Right lobe of liver (tissue), 6 donors: ENCODE results near the gene RPS6KA2. TPM values are rescaled to one million over a fixed set of nuclear protein-coding genes. Genes with fewer than 3 reads are reported as not detected.

Experiments used
- ATAC-seq, 4 donors: fragments of 200-7000 bp; cut with Tn5 transposase; one replicate each; pipeline ENCODE4 v1.9.1; 2020; ENCODE audit warnings: mild to moderate bottlenecking in 4 of 4, moderate library complexity in 4 of 4
- DNase-seq, 3 donors: peaks; one replicate each; pipeline ENCODE4 v3.0.0-alpha.2; 2020
- H3K27ac ChIP-seq, 3 donors: fragments of 200-600 bp; one replicate each; pipeline ENCODE4 v1.8.0; 2022
- H3K27me3 ChIP-seq, 2 donors: fragments of 200-600 bp; one replicate each; pipeline ENCODE4 v1.8.0; 2022
- H3K36me3 ChIP-seq, 4 donors: fragments of 200-600 bp; sonication (generic) in 1 of 4; one replicate each; pipeline versions ENCODE4 v1.5.1 to v1.8.0; 2017 to 2022; ENCODE audit warnings: control low read depth in 1 of 4
- H3K4me1 ChIP-seq, 4 donors: fragments of 200-600 bp; sonication (generic) in 1 of 4; one replicate each; pipeline versions ENCODE4 v1.5.1 to v1.8.0; 2017 to 2022; ENCODE audit warnings: control low read depth in 1 of 4
- H3K4me3 ChIP-seq, 3 donors: fragments of 200-600 bp; one replicate each; pipeline ENCODE4 v1.8.0; 2022
- H3K9me3 ChIP-seq, 4 donors: fragments of 200-600 bp; sonication (generic) in 1 of 4; one replicate each; pipeline versions ENCODE4 v1.5.1 to v1.8.0; 2017 to 2022; ENCODE audit warnings: control low read depth in 1 of 4
- CTCF ChIP-seq, 4 donors: fragments of 200-600 bp in 3 of 4; fragments of 450-650 bp in 1 of 4; IDR thresholded peaks; one replicate each; pipeline versions ENCODE4 v1.5.1 to v1.8.0; 2016 to 2022; ENCODE audit warnings: antibody characterized with exemption in 4 of 4, mild to moderate bottlenecking in 2 of 4
- POLR2A ChIP-seq: fragments of 450-650 bp; IDR thresholded peaks from one replicate; pipeline ENCODE4 v1.6.1; 2017; ENCODE audit warnings: antibody characterized with exemption, mild to moderate bottlenecking
- WGBS: methylation state at CpG from one replicate; pipeline ENCODE4 v1.1.6; 2018; ENCODE audit warnings: low coverage, low lambda C conversion rate; ENCODE audit not compliant: insufficient coverage; ENCODE audit errors: missing lambda C conversion rate; 5-methylcytosine and 5-hydroxymethylcytosine counted together
- intact Hi-C, 2 donors: fragments of 100-400 bp; cut with DNase I; formaldehyde crosslinking; loops; one replicate each; pipeline versions ENCODE4 v1.11.2 to v1.14.1; 2022
- total RNA-seq, 6 experiments: library from RNA; depleted of rRNA in 2 of 6; stranded (reverse); fragments of >200 nt in 2 of 6; fragmentation: NEBNext Ultra II Directional in 3 of 6; extraction: Animal tissue kit (Norgen Biotek cat#: 25700) in 3 of 6; gene quantifications; one replicate each; pipeline versions ENCODE4 v1.1.0 to v1.2.4, GENCODE V29; 2016 to 2023
- donor health status: DM: no; HTN: yes; CAD: no.
- donor health status: DM: no; HTN: no; CAD: no.
- donor health status: DM: no; HTN: no; CAD: no.
- donor health status: DM: no; HTN: yes; CAD: no.
- donor health status: DM: no; HTN: yes; CAD: no.

Gene RPS6KA2
- total RNA-seq, 6 experiments from 2014 or later, result 6.4 to 18.1 (median 11.1) TPM

GRCh38 chr6:166525567-166525966 is 101.5 kb downstream of the RPS6KA2 start:
- no peak for DNase-seq
- Histone ChIP-seq H3K4me3 (no peak overlapping the region), H3K27ac (no peak overlapping the region), H3K27me3 (no peaks in the 10 kb centered on the region), H3K9me3 (no peaks in the 10 kb centered on the region), H3K4me1 (no peaks in the 10 kb centered on the region), H3K36me3 (no peaks in the 10 kb centered on the region)
- no peak for ATAC-seq
- WGBS, result 94% methylated on average over 8 of the region's 9 CpGs
- intact Hi-C loops, result no loop called here
- TF ChIP-seq CTCF (IDR thresholded peaks at IDR 0.05) (no peak), POLR2A (no peak)

GRCh38 chr6:166523782-166524559 is 103.1 kb downstream of the RPS6KA2 start:
- no peak overlapping the region for H3K27ac ChIP-seq
- TF ChIP-seq POLR2A, result no peak
- TF ChIP-seq CTCF (IDR thresholded peaks at IDR 0.05), result no peak
- DNase-seq, result no peak
- no peaks in the 10 kb centered on the region for H3K4me1 ChIP-seq
- H3K9me3 ChIP-seq, result no peaks in the 10 kb centered on the region
- no peaks in the 10 kb centered on the region for H3K36me3 ChIP-seq
- no peaks in the 10 kb centered on the region for H3K27me3 ChIP-seq
- 70% methylated on average over 5 of the region's 16 CpGs for WGBS
- H3K4me3 ChIP-seq, result no peak overlapping the region
- intact Hi-C loops, result no loop called here
- no peak for ATAC-seq

GRCh38 chr6:166520905-166521834 is 105.9 kb downstream of the RPS6KA2 start:
- Histone ChIP-seq H3K27me3 (no peaks in the 10 kb centered on the region), H3K27ac (no peak overlapping the region), H3K4me3 (no peak overlapping the region), H3K4me1 (no peaks in the 10 kb centered on the region), H3K9me3 (no peaks in the 10 kb centered on the region), H3K36me3 (no peaks in the 10 kb centered on the region)
- intact Hi-C loops, result no loop called here
- 85% methylated on average over 6 of the region's 10 CpGs for WGBS
- DNase-seq (no peak), ATAC-seq (no peak)
- TF ChIP-seq POLR2A, result no peak
- no peak for TF ChIP-seq CTCF (IDR thresholded peaks at IDR 0.05)

GRCh38 chr6:166516251-166516884 is 110.7 kb downstream of the RPS6KA2 start:
- no peak overlapping the region for H3K27ac ChIP-seq
- intact Hi-C loops, result no loop called here
- H3K9me3 ChIP-seq, result no peaks in the 10 kb centered on the region
- H3K27me3 ChIP-seq, result no peaks in the 10 kb centered on the region
- WGBS, result 80% methylated on average over 2 of the region's 7 CpGs
- H3K36me3 ChIP-seq, result no peaks in the 10 kb centered on the region
- H3K4me1 ChIP-seq, result no peaks in the 10 kb centered on the region
- TF ChIP-seq CTCF (IDR thresholded peaks at IDR 0.05) (no peak), POLR2A (no peak)
- no peak overlapping the region for H3K4me3 ChIP-seq
- DNase-seq, result no peak
- no peak for ATAC-seq
